GM19463 (cell line): ENCODE results near the gene CDC42BPB.
"Not testable (repeated sequence)": the region's sequence is repeated elsewhere in the genome, so short reads cannot be mapped to it uniquely, and the experiment has no call there.

ENCODE experiments used
- ATAC-seq: cut with Tn5 transposase; IDR thresholded peaks from one replicate; pipeline ENCODE4 v1.9.1; 2021; ENCODE audit warnings: mild to moderate bottlenecking, moderate library complexity; ENCODE audit not compliant: unreplicated experiment

Gene CDC42BPB

DNA sequence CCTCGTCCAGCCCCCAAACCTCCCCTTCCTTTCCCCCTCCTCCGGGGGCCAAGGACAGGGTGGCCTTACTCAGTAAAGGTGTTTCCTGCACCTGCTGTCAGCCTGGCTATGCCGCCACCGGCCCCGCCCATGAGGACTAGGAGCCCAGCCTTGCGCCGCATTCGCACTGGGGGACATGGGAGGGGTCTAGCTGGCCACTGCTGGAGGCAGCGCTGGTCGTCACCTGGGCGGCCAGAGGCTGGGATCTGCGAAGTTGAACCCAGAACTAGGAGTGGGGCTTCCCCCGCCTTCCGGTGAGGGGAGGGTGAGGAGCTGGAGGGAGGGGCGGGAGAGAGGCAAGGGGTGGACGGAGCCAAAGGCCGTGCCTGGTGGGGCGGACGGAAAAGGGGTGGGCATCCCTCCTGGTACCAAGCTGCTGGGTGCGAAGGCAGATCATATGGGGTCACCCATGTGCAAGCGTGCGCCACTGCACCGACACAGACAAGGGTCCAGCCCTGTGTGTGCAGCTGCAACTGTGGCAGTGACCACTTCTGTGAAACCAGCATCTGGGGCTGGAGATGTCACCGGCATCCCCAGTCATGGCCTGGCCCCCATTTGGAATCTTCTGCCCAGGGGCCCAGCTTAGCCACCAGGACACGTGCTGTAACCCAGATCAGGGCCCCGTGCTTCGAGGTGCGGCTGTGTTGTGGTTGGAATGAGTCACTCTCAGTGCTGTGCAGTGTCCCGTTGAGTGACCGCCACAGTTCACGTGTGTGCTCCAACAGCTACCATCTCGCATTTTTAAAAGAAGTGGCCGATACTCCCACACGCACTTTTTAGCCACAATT is 126.4 kb downstream of the CDC42BPB start:
- ATAC-seq, result no peak

DNA sequence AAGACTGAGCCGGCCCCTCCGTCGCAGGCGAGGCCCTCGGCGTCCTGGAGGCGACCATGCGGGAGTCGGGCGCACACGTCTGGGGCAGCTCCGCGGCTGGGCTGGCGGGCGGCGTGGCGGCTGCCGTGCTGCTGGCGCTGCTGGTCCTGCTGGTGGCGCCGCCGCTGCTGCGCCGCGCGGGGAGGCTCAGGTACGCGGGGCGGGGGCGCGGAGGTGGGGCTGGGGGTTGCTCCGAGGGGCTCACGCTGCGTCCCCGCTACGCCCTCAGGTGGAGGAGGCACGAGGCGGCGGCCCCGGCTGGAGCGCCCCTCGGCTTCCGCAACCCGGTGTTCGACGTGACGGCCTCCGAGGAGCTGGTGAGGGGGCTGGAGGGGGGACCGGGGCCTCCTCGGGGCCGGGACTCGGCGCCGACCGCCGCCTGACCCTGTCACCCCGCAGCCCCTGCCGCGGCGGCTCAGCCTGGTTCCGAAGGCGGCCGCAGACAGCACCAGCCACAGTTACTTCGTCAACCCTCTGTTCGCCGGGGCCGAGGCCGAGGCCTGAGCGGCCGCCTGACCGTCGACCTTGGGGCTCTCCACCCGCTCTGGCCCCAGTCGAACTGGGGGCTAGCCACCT is 127.1 kb downstream of the CDC42BPB start:
- ATAC-seq, result no peak

DNA sequence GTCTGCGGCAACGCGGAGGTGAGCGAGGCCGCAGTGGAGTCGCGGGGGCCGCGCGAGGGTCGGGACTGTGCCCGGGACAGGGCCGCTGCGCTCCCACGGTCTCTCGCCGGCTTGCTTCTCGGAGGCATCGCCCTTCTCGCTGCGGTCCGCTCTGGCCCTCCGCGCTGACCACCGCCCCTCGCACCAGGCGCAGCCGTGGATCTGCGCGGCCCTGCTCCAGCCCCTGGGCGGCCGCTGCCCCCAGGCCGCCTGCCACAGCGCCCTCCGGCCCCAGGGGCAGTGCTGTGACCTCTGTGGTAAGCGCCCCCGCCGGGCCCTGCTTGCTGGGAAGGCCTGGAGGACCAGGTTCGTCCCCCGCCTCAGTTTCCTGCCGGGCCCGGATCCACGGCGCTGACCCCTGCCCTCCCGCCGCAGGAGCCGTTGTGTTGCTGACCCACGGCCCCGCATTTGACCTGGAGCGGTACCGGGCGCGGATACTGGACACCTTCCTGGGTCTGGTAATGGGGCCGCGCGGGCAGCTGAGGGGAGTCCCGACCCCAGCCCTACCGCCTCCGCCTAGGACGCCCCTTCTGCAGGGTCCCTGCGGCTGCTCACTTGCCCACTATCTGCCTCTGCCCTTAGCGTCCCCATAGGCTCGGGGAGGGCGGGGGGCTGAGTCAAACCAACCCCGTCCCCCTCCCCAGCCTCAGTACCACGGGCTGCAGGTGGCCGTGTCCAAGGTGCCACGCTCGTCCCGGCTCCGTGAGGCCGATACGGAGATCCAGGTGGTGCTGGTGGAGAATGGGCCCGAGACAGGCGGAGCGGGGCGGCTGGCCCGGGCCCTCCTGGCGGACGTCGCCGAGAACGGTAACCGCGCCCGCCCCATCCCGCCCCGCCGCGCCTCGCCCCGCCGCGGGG is 127.9 kb downstream of the CDC42BPB start:
- ATAC-seq, result no peak

DNA sequence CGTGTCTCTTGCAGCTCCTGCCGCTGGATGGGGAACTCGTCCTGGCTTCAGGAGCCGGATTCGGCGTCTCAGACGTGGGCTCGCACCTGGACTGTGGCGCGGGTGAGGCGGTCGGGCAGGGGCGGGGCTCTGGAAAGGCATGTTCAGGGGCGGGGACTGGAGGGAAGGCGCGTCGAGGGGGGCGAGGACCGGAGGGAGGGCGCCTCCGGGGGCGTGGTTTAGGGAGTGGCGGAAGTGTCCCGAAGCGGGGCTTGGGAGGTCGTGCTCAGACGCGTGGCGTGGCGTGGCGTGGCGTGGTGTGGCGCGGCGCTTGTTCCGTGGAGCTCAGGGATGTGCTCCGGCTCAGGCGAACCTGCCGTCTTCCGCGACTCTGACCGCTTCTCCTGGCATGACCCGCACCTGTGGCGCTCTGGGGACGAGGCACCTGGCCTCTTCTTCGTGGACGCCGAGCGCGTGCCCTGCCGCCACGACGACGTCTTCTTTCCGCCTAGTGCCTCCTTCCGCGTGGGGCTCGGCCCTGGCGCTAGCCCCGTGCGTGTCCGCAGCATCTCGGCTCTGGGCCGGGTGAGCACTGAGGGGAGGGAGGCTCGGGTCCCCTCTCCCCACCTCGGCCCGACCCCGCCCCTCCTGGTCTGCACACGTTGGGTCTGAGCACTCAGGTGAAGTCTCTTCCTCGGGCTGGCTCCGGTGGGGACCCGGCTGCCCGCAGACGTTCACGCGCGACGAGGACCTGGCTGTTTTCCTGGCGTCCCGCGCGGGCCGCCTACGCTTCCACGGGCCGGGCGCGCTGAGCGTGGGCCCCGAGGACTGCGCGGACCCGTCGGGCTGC is 128.7 kb downstream of the CDC42BPB start:
- peak; percentile 74 for ATAC-seq

DNA sequence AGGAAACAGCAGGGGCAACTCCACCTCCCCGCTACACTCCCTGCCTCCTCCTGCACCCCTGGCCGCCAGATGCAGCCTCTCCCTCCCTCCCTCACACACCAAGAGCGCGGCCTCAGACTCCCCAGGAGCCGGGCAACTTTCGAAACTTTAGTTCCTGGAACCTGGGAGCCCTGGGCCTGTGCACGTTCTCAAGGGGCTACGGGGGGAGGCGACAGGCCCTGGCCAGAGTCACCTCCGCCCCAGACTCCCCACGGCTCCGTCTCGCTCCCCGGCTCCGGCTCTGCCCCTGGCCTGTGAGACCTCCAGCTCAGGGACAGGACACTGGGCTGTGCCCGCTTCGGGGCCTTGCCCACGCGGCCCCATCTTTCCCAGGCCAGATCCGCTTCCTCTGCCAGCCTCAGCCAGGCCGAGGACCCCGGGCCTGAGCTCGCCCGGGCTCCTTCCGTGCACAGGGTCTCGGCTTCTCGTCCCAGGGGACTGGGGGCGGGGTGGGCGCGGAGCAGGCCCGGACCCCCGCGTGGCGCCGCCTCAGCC is 129.4 kb downstream of the CDC42BPB start:
- ATAC-seq, result no peak

DNA sequence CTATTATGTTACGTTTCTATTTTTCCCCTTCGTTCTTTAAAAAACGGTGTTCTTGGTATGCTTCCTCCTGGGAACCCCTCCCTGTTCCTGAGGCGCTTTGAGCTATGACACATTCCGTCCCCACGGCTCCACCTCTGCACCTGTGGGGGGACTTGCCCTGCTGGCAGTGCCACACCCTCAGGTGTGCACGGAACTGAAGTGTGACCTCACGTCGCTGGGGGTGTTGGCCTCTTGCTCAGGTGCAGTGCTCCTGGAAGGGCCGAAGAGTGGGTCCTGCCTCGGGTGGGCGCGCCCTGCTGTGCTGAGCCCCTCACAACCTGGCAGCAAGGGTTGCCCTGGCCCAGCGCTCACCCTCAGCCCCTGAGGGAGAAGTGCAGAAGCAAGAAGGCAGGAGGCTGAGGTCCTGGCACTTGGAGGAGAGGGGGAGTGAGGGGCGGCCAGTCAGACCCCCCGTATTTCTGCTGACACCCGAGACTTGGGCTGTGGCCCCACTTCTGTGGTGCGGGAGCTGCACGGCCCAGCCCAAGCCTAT is 129.9 kb downstream of the CDC42BPB start:
- no peak for ATAC-seq

DNA sequence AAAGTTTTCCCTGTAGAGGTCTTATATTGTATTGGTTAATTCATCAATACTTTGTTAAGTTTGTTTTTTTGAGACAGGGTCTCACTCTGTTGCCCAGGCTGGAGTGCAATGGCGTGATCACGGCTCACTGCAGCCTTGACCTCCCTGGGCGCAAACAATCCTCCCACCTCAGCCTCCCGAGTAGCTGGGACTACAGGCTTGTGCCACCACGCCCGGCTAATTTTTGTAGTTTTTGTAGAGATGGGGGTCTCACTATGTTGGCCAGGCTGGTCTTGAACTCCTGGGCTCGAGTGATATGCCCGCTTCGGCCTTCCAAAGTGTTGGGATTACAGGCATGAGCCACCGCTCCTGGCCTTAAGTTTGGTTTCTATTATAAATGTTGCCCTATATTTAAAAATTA is 130.5 kb downstream of the CDC42BPB start:
- not testable (repeated sequence) for ATAC-seq

DNA sequence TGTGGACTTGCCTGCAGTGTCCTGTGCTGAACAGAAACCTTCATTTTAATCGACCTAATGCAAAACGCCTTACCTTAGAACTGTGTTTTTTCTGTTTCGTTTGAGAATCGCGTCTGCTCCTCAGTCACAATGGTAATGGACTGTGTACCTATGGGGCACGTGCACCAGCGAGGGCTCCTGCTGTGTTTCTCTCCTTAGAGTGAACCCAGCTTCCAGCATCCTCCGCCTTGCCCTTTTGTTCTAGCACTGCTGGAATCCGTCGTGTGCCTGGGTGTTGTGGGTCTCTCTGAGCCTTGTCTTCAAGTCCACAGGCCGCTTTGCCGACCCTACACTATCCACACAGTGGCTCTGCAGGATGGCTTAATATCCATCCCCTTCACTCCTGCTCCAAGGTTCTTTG is 131.2 kb downstream of the CDC42BPB start:
- no peak for ATAC-seq

DNA sequence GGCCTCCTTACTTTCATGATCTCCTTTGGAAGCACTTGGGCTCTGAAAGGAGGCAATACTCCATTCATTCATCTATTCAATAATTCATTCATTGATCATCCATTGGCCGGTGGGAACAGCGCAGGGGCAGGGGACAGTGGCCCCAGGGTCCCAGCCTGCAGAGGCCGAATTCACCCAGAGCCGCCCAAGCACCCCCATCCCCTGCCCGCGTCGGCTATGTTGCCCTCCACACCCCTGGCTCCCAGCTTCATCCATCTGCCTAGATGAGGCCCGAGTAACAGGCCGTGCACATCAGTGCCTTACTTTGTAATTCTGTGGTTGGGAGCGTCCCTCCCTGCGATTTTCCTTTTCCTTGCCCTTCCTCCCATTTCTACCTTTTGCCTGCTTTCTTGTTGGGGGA is 131.7 kb downstream of the CDC42BPB start:
- no peak for ATAC-seq

DNA sequence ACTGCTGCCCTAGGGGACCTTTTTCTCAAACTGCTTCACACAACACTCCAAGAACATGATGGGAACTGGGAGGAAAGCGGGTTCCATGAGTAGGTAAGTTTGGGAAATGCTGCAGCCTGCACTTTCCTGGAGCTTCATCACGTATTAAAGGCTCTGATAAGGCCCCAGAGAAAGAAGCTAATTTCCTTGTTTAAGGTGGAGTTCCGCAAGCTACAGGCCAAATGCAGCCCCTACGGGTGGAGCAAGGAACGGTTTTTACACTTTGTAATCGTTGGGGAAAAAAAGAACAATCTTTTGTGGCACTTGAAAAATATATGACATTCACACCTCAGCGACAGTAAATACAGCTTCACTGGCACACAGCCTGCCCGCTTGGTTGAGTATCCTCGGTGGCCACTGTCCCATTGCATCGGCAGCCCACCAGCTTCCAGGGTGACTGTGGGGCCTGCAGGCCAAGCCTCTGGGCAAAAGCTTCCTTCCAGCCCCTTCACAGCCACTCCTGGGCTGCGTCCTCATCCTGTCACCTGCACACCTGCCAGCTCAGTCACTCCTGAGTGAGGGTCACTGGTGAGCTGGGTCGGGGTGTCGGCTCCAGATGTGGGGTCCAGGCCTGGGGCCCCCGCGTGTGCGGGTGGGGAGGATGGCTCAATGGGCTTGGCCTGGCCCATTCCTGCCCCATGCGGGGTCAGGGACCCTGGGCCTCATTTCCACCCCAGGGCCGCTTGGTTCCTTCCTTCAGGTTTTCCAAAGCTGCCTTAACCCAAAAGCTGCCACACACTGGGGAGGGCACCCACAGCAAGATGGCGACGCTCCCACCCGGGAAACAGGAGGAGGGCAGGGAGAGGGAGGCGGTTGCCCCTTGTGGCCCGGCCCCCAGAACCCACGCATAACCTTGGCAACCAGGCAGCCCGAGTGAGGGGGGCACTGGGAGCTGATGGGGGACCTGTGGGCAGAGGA is 132.4 kb downstream of the CDC42BPB start:
- no peak for ATAC-seq

DNA sequence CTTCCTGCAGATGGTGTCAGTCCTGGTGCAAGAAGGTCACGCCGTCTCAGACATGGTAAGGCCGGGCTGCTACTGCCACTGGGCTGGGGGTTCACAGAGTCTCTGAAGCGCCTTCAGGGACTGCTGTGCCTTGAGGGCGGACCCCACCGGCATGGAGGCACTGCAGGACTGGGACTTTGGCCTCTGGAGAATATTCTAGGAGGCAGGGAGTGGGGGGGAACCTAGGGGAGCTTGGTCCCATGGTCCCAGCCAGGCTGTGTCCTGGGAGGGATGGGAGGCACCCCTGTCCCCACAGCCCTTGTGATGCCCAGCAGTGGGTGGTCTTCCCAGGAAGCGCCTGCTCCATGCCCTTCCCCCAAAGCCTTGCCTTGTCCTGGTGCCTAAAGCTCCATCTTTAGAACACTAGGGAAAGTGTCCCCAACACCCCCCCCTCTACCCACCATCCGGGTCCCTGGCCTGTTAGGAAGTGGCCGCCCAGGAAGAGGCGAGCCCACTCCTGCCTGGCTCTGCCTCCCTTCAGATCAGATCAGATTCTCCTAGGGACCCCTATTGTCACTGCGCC is 133.3 kb downstream of the CDC42BPB start:
- no peak for ATAC-seq

DNA sequence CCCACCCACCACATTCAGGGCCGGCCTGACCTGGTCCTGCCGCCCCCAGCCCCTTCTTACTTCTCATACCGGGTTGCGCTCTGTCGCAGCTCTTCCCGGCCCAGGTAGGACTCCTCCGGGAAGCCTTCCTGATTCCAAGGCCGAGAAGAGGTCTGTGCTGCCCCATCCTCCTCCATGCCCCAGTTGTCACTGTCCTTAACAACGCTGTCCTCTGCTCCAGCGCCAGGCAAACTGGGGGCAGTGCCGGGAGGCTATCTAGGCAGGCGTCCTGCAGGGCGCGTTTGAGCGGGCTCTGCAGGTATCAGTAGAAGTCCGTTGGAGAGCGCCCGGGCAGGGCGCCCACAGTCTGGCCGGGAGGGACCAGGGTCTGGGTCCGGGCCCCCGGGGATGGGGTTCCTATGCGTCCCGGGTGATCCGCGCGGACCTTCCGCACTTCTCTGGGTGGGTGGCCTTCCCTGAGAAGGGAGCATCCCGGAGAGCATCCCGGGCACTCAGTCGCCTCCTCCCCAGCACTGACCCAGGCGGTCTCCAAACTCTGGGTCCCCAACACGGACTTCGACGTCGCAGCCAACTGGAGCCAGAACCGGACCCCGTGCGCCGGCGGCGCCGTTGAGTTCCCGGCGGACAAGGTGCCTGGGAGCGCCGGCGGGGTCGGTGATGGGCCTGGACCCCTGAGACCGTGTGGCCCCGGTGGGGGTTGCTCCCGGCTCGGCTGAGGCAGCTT is 134.0 kb downstream of the CDC42BPB start:
- ATAC-seq, result no peak

DNA sequence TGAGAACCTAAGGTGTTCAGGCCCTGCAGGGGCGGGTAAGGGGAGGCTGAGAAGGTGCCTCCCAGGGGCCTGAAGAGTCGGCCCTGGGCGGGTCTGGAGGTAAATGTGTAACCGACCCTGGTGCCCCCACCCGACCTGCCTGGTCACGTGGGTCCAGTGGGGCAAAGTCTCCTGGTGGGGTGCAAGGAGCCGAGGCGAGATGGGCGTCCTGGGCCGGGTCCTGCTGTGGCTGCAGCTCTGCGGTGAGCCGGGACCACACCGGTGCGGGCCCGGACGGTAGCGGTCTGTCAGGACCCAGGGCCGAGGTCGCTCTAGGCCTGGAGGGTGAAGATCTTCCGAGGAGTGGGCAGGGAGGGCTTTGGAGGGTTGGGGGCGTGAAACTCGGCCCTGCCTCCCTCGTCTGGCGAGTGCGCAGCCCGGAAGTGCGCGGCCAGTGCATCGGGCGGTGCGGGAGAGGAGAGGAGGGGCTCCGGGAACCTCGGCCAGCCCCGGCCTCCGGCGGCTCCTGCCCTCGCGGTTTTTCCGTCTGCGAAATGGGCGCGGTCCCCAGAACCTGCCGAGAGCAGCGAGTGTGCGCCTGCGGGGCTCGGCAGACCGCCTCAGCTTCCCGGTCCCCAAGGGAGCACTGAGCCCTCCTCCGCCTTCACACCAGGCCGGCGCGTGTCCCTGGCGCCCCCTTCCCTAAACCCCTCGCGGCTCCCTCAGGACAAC is 134.7 kb downstream of the CDC42BPB start, which contains the start of gene AMN:
TSS of gene AMN (plus strand) at position 174 of the 711 bp plus-strand sequence. CDS start at position 200, 26 bp downstream.
- ATAC-seq, result no peak

DNA sequence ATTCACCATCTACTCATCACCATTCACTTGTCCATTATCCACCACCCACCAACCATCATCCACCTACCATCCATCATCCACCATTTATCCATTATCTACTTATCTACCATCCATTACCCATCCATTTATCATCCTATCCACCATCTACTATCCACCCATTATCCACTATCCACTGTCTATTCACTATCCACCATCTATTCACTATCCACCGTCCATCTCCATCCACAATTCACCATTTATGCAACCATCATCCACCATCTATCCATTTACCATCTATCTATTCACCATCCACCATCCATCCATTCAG is 136.4 kb downstream of the CDC42BPB start:
- no peak for ATAC-seq

DNA sequence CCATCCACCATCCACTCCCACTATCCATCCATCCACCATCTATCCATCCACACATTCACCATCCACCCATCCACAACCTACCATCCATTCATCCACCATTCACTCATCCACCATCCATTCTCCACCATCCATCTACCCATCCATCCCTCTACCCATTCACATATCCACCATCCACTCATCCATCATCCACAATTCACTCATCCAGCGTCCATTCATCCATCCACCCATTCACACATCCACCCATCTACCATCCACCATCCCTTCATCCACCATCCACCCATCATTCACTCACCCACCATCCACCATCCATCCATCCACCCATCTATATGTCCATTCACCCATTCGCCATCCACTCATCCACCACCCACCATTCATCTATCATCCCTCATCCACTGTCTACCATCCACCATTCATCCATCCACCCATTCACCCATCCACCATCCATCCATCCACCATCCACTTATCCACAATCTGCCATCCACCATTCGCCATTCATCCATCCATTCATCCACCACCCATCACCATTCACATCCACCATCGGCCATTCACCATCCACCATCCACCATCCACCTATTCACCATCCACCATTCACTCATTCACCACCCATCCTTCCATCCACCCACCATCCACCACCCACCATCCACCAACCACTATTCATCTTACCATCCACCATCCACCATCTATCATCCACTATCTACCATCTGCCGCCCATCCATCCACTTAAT is 136.9 kb downstream of the CDC42BPB start:
- no peak for ATAC-seq

DNA sequence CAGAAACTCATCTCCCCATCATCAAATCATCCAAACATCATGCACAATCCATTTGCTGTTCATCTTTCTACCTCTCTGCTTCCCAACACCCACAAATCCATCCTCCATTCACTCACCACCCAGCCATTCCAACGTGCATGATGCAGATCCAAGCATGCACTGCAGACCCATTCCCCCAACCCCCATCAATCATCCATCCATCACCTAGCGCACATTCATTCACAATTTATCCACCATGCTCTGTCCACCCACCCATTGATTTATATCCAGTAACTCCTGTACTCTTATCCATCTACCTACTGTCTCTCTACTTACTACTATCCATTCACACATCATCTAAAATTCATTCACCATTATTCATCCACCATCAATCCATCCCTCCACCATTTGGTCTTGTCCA is 138.9 kb downstream of the CDC42BPB start:
- ATAC-seq, result no peak
